ENCODE measurements around the gene SUMO2.

GRCh38 chr17:75183999-75184884 lies 1.5 kb upstream of the SUMO2 start:
- TF ChIP-seq CTCF (IDR thresholded peaks at IDR 0.05) (no peak), POLR2A (IDR thresholded peaks at IDR 0.05) (no peak)
